Hypothalamus (tissue), 51 donors: ENCODE data around the gene MYO5B.
A peak's percentile ranks its signal among the peaks of the same experiment; 100 is the strongest.

Source experiments
- DNase-seq, 51 donors: peaks; one replicate each; lab custom pipeline; 2025; lab: John Stamatoyannopoulos, UW

Gene MYO5B

GRCh38 chr18:49934457-49934856 lies 260.5 kb downstream of the MYO5B start:
- DNase-seq = no peak

GRCh38 chr18:49933530-49934128 lies 261.3 kb downstream of the MYO5B start:
- DNase-seq = no peak

GRCh38 chr18:49931760-49932159 lies 263.2 kb downstream of the MYO5B start:
- DNase-seq = no peak

- no peak for DNase-seq
These were observed 263.8 kb downstream of the MYO5B start for GRCh38 chr18:49931179-49931578.

GRCh38 chr18:49926106-49926745 lies 268.7 kb downstream of the MYO5B start:
- DNase-seq = no peak

GRCh38 chr18:49924293-49924983 lies 270.5 kb downstream of the MYO5B start:
- DNase-seq = peak in 1 of 51 donors; percentile 4

GRCh38 chr18:49922228-49922627 lies 272.7 kb downstream of the MYO5B start:
- no peak for DNase-seq

- no peak for DNase-seq
These were observed 273.5 kb downstream of the MYO5B start for GRCh38 chr18:49921318-49921985.

GRCh38 chr18:49920731-49921130 lies 274.2 kb downstream of the MYO5B start:
- no peak for DNase-seq

- no peak for DNase-seq
These were observed 277.2 kb downstream of the MYO5B start for GRCh38 chr18:49917742-49918141.

- no peak for DNase-seq
These were observed 279.6 kb downstream of the MYO5B start for GRCh38 chr18:49915352-49915751.

- no peak for DNase-seq
These were observed 281.7 kb downstream of the MYO5B start for GRCh38 chr18:49913221-49913620.

- DNase-seq = no peak
These were observed 283.5 kb downstream of the MYO5B start for GRCh38 chr18:49911427-49911826.

- DNase-seq = no peak
These were observed 284.0 kb downstream of the MYO5B start for GRCh38 chr18:49910986-49911385.

GRCh38 chr18:49910019-49910418 lies 284.9 kb downstream of the MYO5B start:
- DNase-seq = no peak

GRCh38 chr18:49907346-49907929 lies 287.5 kb downstream of the MYO5B start:
- DNase-seq = no peak

- no peak for DNase-seq
These were observed 289.2 kb downstream of the MYO5B start for GRCh38 chr18:49905771-49906170.

- DNase-seq = no peak
These were observed 289.9 kb downstream of the MYO5B start for GRCh38 chr18:49904871-49905555.

- no peak for DNase-seq
These were observed 293.0 kb downstream of the MYO5B start for GRCh38 chr18:49901862-49902340.

- DNase-seq = no peak
These were observed 295.2 kb downstream of the MYO5B start for GRCh38 chr18:49899657-49900330.
